Measurements from ENCODE around the gene DYNC1H1.

GRCh38 chr14:101920271-101920670 is 44.1 kb upstream of the DYNC1H1 start:
- TF ChIP-seq POLR2A (IDR thresholded peaks at IDR 0.05; ENCODE audit: low read length) (no peak), GATA1 (IDR thresholded peaks at IDR 0.05; ENCODE audit: low read depth, low read length) (no peak)

Measured in erythroblast (primary cell).